Loucy (cell line): ENCODE measurements around the gene ADGRL2.

ENCODE experiments used
- EZH2phosphoT487 ChIP-seq: fragments of 200-600 bp; IDR thresholded peaks from 2 replicates; pipeline ENCODE4 v1.6.1; 2018; ENCODE audit warnings: antibody characterized with exemption, mild to moderate bottlenecking, moderate library complexity, borderline replicate concordance
- TF ChIP-seq, protein P1 (sequence below): fragments of 200-600 bp; sonication (generic); conservative IDR thresholded peaks from 2 replicates; pipeline ENCODE4 v1.5.1; 2014; ENCODE audit warnings: mild to moderate bottlenecking, antibody characterized with exemption, low read length

DNA sequence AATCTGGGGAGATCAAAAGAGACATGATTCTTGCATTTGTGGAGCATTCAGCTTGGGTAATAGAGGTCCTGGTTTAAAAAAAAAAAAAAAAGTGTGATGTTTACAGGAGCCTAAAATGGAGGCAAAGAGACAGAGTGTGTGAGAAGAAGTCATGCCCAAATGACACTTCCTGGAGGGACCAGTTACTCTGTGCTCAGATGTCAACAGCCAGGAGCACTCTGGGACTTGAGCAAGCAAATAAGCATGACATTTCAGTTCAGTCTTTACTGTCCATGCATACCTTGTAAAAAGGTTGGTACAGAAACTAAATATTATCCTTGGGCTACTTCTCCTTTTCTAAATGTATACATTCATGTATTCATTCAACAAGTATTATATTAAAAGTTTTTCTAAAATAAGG, 25.2 kb upstream of the ADGRL2 start:
- TF ChIP-seq, protein P1, sequence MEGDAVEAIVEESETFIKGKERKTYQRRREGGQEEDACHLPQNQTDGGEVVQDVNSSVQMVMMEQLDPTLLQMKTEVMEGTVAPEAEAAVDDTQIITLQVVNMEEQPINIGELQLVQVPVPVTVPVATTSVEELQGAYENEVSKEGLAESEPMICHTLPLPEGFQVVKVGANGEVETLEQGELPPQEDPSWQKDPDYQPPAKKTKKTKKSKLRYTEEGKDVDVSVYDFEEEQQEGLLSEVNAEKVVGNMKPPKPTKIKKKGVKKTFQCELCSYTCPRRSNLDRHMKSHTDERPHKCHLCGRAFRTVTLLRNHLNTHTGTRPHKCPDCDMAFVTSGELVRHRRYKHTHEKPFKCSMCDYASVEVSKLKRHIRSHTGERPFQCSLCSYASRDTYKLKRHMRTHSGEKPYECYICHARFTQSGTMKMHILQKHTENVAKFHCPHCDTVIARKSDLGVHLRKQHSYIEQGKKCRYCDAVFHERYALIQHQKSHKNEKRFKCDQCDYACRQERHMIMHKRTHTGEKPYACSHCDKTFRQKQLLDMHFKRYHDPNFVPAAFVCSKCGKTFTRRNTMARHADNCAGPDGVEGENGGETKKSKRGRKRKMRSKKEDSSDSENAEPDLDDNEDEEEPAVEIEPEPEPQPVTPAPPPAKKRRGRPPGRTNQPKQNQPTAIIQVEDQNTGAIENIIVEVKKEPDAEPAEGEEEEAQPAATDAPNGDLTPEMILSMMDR = no peak
- no peak for TF ChIP-seq EZH2phosphoT487
